K562 (cell line): Measurements from ENCODE around the gene FASTKD3. TPM values are rescaled to one million over a fixed set of nuclear protein-coding genes. Genes with fewer than 3 reads are reported as not detected.

Experiments used
- ATAC-seq: fragments of 200-7000 bp; cut with Tn5 transposase; 3 replicates; pipeline ENCODE4 v1.9.1; 2020; ENCODE audit warnings: moderate library complexity
- BruUV-seq: library from RNA; stranded (reverse); fragments of 400-500 nt; replicated peaks from 2 replicates; lab custom pipeline; 2021; lab: Mats Ljungman, UMichigan
- CTCF ChIA-PET: fragments of 300-600 bp; formaldehyde crosslinking; extraction: SDS; loops from one replicate; lab custom pipeline; 2021; ENCODE audit warnings: low intra/inter-chr PET ratio; lab: Yijun Ruan, JAX
- POLR2A ChIA-PET: fragments of 300-600, 350-650 bp; sonication (Branson Sonifier 250); formaldehyde crosslinking; extraction: SDS; loops from one replicate; lab custom pipeline; 2021; ENCODE audit warnings: antibody characterized with exemption, inconsistent platforms; lab: Yijun Ruan, JAX
- DNase-seq, 4 experiments: peaks; one replicate each; pipeline versions ENCODE4 v3.0.0 to v3.0.0-alpha.2; 2011 to 2018; ENCODE audit warnings: low spot score in 3 of 4, mixed read lengths in 3 of 4; ENCODE audit errors: extremely low read depth in 1 of 4
- FAIRE-seq: peaks from 2 replicates; lab custom pipeline; 2011; peaks lifted over from hg19 to GRCh38; lab: Jason Lieb, UNC
- H2AFZ ChIP-seq: 2 replicates; pipeline ENCODE4 v1.6.0; 2011; ENCODE audit warnings: low read depth, low read length, control low read depth, inconsistent platforms
- H3K27ac ChIP-seq: fragments of 200-600 bp; 3 replicates; pipeline ENCODE4 v1.8.0; 2011; ENCODE audit warnings: low read depth, mild to moderate bottlenecking, control low read depth, inconsistent platforms, low read length, moderate library complexity, mixed read lengths; ENCODE audit errors: extremely low read depth
- H3K27me3 ChIP-seq, 2 experiments: fragments of 300-600 bp in 1 of 2; 2 replicates in 1 of 2; 3 replicates in 1 of 2; pipeline versions ENCODE4 v1.6.0 to v1.8.0; 2011; ENCODE audit warnings: inconsistent platforms in 2 of 2, low read length in 2 of 2, mild to moderate bottlenecking in 1 of 2, mixed read lengths in 1 of 2, moderate library complexity in 1 of 2; ENCODE audit not compliant: control insufficient read depth in 2 of 2, insufficient read depth in 2 of 2
- H3K36me3 ChIP-seq: fragments of 300-600 bp; 3 replicates; pipeline ENCODE4 v1.8.0; 2011; ENCODE audit warnings: mild to moderate bottlenecking, low read length, inconsistent platforms; ENCODE audit not compliant: control insufficient read depth, insufficient read depth
- H3K4me1 ChIP-seq, 2 experiments: fragments of 200-600 bp in 1 of 2; replicated peaks in 1 of 2; 2 replicates in 1 of 2; 3 replicates in 1 of 2; pipeline versions ENCODE4 v1.5.1 to v1.8.0; 2011; ENCODE audit warnings: inconsistent platforms in 2 of 2, low read length in 2 of 2, mild to moderate bottlenecking in 1 of 2, mixed read lengths in 1 of 2, moderate library complexity in 1 of 2; ENCODE audit not compliant: control insufficient read depth in 2 of 2, insufficient read depth in 2 of 2
- H3K4me2 ChIP-seq: 2 replicates; pipeline ENCODE4 v1.6.1; 2011; ENCODE audit warnings: low read length, control low read depth, inconsistent platforms, mixed read lengths; ENCODE audit not compliant: insufficient read depth
- H3K4me3 ChIP-seq: fragments of 200-600 bp; sonication (generic), shearing (Covaris generic); 2 replicates; pipeline ENCODE4 v1.5.1; 2016; ENCODE audit warnings: control low read depth, inconsistent platforms
- H3K79me2 ChIP-seq: fragments of 200-600 bp; 3 replicates; pipeline ENCODE4 v1.8.0; 2011; ENCODE audit warnings: low read length, inconsistent platforms; ENCODE audit not compliant: control insufficient read depth, insufficient read depth
- H3K9ac ChIP-seq, 2 experiments: 2 replicates each; pipeline versions ENCODE4 v1.6.0 to v1.6.1; 2011; ENCODE audit warnings: low read depth in 2 of 2, low read length in 2 of 2, control low read depth in 1 of 2, inconsistent platforms in 1 of 2, mild to moderate bottlenecking in 1 of 2, mixed read lengths in 1 of 2; ENCODE audit not compliant: insufficient read depth in 1 of 2
- H3K9me1 ChIP-seq: one replicate; pipeline ENCODE4 v1.6.0; 2011; ENCODE audit warnings: inconsistent platforms, mild to moderate bottlenecking, low read length, moderate library complexity; ENCODE audit not compliant: control insufficient read depth, insufficient read depth
- H3K9me3 ChIP-seq: replicated peaks from 2 replicates; pipeline ENCODE4 v1.5.1; 2011; ENCODE audit warnings: low read depth, low read length, inconsistent platforms; ENCODE audit not compliant: control insufficient read depth, insufficient read depth
- H4K20me1 ChIP-seq: replicated peaks from 2 replicates; pipeline ENCODE4 v1.6.1; 2011; ENCODE audit warnings: low read length, inconsistent platforms, mixed read lengths; ENCODE audit not compliant: control insufficient read depth, insufficient read depth
- FOS ChIP-seq: IDR thresholded peaks from 3 replicates; pipeline ENCODE4 v1.6.1; 2011; ENCODE audit not compliant: insufficient read length; ENCODE audit errors: extremely low read depth
- HDAC1 ChIP-seq, 2 experiments: fragments of 450-650 bp; IDR thresholded peaks; 2 replicates each; pipeline ENCODE4 v1.6.1; 2016 to 2017; ENCODE audit warnings: inconsistent platforms in 1 of 2, mild to moderate bottlenecking in 1 of 2, moderate library complexity in 1 of 2
- HOXB6 ChIP-seq: fragments of 250-450 bp; sonication (Bioruptor Pico); IDR thresholded peaks from 2 replicates; pipeline ENCODE4 v1.5.1; 2022; ENCODE audit warnings: mild to moderate bottlenecking, borderline replicate concordance
- KLF1 ChIP-seq: fragments of 450-650 bp; IDR thresholded peaks from 2 replicates; pipeline ENCODE4 v1.6.1; 2016; ENCODE audit warnings: missing genetic modification characterization, missing compliant biosample characterization
- LCOR ChIP-seq: sonication (generic); formaldehyde crosslinking; IDR thresholded peaks from 2 replicates; pipeline ENCODE4 v1.8.0; 2022; ENCODE audit warnings: mild to moderate bottlenecking, missing genetic modification reagents
- MIER1 ChIP-seq: fragments of 450-650 bp; IDR thresholded peaks from 2 replicates; pipeline ENCODE4 v1.6.1; 2016; ENCODE audit warnings: antibody characterized with exemption, mild to moderate bottlenecking, low read depth
- POLR2H ChIP-seq: IDR thresholded peaks from 2 replicates; pipeline ENCODE4 v1.6.1; 2016; ENCODE audit warnings: missing genetic modification characterization, low read depth, mild to moderate bottlenecking, control low read depth, missing compliant biosample characterization, moderate library complexity
- RB1 ChIP-seq: fragments of 450-650 bp; IDR thresholded peaks from 2 replicates; pipeline ENCODE4 v1.6.1; 2017; ENCODE audit warnings: low read depth, mild to moderate bottlenecking
- TRIM28 ChIP-seq: fragments of 450-650 bp; IDR thresholded peaks from 2 replicates; pipeline ENCODE4 v1.6.1; 2017
- XRCC5 ChIP-seq: fragments of 200-400 bp; formaldehyde crosslinking; IDR thresholded peaks from 2 replicates; pipeline ENCODE4 v1.6.1; 2017; ENCODE audit warnings: low read depth, mild to moderate bottlenecking, low read length
- WGBS: fragments of 100-300 bp; shearing (Covaris generic); methylation state at CpG from one replicate; pipeline ENCODE4 v1.1.6; 2016; ENCODE audit warnings: low coverage, mixed read lengths; ENCODE audit not compliant: insufficient coverage; ENCODE audit errors: missing lambda C conversion rate; 5-methylcytosine and 5-hydroxymethylcytosine counted together
- in situ Hi-C: fragments of 300-500 bp; cut with MboI; formaldehyde crosslinking; loops from 4 replicates; pipeline ENCODE4 v1.15.0; 2018; ENCODE audit warnings: inconsistent platforms, mixed read lengths
- intact Hi-C: fragments of 100-400 bp; cut with micrococcal nuclease; formaldehyde crosslinking; loops from 2 replicates; pipeline ENCODE4 v1.14.2; 2022
- polyA plus RNA-seq, 8 experiments: library from polyadenylated mRNA; depleted of rRNA in 4 of 8; stranded (reverse) in 5 of 8; unstranded in 3 of 8; fragments of >200 nt; fragmentation: Nextera tagmentation in 2 of 8; fragmentation: Illumina TruSeq in 1 of 8; extraction: Ambion mirVana in 2 of 8; extraction: Trizol in 1 of 8; gene quantifications; 2 replicates each; pipeline versions ENCODE4 v1.2.1 to v1.2.3, GENCODE V29; 2011 to 2014; ENCODE audit warnings: inconsistent platforms in 1 of 8, missing spikeins in 1 of 8
- total RNA-seq, 7 experiments: library from RNA; depleted of rRNA in 6 of 7; stranded (reverse); fragments of >200 nt in 6 of 7; fragmentation: Illumina TruSeq in 2 of 7; extraction: Trizol in 2 of 7; gene quantifications; 2 replicates each; pipeline versions ENCODE4 v1.2.1 to v1.2.3, GENCODE V29; 2011 to 2021; ENCODE audit warnings: low replicate concordance in 1 of 7
- TF ChIP-seq, protein P1 (sequence below): sonication (generic); formaldehyde crosslinking; IDR thresholded peaks from 2 replicates; pipeline ENCODE4 v1.8.0; 2022; ENCODE audit warnings: mild to moderate bottlenecking, missing genetic modification reagents
- TF ChIP-seq, protein P2 (sequence below): sonication (generic); formaldehyde crosslinking; IDR thresholded peaks from 2 replicates; pipeline ENCODE4 v1.8.0; 2022; ENCODE audit warnings: missing genetic modification reagents, mild to moderate bottlenecking, moderate library complexity, borderline replicate concordance
- TF ChIP-seq, protein P3 (sequence below): fragments of 450-650 bp; formaldehyde crosslinking; IDR thresholded peaks from 2 replicates; pipeline ENCODE4 v1.4.0; 2020; ENCODE audit warnings: mild to moderate bottlenecking, moderate library complexity

Gene FASTKD3
- total and polyA plus RNA-seq, 9 of the 15 experiments (the other 6 are each of a cell fraction or from before 2014, with no cell fraction given) = 17.1 to 149 (median 47.5) TPM

DNA sequence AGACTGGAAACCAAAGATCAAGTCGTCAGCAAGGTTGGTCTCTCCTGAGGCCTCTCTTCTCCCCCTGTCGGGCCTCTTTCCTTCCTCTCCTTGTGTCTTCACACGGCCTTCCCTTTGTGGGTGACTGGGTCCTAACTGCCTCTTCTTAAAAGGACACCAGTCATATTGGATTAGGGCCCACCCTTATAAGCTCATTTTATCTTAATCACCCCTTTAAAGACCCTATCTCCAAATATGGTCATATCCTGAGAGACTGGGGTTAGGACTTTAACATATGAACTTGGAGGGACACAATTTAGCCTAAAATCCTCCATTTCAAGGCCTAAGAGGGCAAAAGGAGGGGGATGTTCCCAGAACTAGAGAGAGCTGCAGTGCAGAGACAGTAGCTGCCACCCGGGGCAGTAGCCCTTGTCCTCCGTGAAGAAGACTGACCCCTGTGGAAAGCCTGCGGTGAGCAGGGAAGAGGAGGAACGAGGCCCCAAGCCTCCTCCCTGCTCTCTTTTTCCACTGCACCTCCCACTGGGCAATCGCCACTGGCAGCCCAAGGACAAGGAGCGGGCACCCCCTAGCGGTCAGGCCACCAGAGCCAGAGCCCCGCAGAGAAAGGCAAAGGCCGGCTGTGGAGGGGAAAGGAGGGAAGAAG, 52.8 kb downstream of the FASTKD3 start:
- Histone ChIP-seq H4K20me1 (no peaks in the 10 kb centered on the region), H3K4me1 (peaks cover 2 to 4% of the 10 kb centered on the region in 2 experiments; a peak in 1 of 5 replicates), H3K9me1 (no peaks in the 10 kb centered on the region), H3K4me2 (no peak overlapping the region), H3K9ac (no peak overlapping the region), H3K36me3 (no peaks in the 10 kb centered on the region), H3K9me3 (no peaks in the 10 kb centered on the region), H3K27me3 (peaks cover 15 to 38% of the 10 kb centered on the region in 2 experiments), H3K79me2 (no peaks in the 10 kb centered on the region), H3K27ac (no peak overlapping the region), H3K4me3 (no peak overlapping the region), H2AFZ (0 out of 2 replicates have a peak overlapping the region, but pooled peaks have one; percentile 25)
- intact Hi-C loops = loop anchor here (1.0 to 5.0 kb wide), 4 partner anchors 41 to 1049 kb away; no protein-coding TSS in a partner anchor
- ChIA-PET POLR2A (interaction anchor here (0.7 kb wide), 1 partner anchor 880 kb away, joined by 3 read pairs; no protein-coding TSS in a partner anchor), CTCF (interaction anchor here (0.9 to 2.1 kb wide), 2 partner anchors 41 to 555 kb away, joined by 3 to 7 read pairs; no protein-coding TSS in a partner anchor)
- in situ Hi-C loops = no loop called here
- BruUV-seq = no TSS peak
- under 1% methylated on average over 12 of the region's 12 CpGs for WGBS
- DNase-seq = peak; percentile 86 to 90 (median 86)
- ATAC-seq = peak; percentile 99
- peak; percentile 80 for FAIRE-seq
- TF ChIP-seq, protein P1, sequence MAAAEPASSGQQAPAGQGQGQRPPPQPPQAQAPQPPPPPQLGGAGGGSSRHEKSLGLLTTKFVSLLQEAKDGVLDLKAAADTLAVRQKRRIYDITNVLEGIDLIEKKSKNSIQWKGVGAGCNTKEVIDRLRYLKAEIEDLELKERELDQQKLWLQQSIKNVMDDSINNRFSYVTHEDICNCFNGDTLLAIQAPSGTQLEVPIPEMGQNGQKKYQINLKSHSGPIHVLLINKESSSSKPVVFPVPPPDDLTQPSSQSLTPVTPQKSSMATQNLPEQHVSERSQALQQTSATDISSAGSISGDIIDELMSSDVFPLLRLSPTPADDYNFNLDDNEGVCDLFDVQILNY (CRISPR knock-in tag) = no peak
- TF ChIP-seq LCOR (CRISPR knock-in tag) (no peak), HDAC1 (IDR thresholded peaks at IDR 0.05) (no peak), XRCC5 (peak; percentile 80), FOS (no peak), POLR2H (tag) (no peak), TRIM28 (no peak), RB1 (peak; percentile 55; the same call in 1 of the 2 replicates), KLF1 (no peak), MIER1 (no peak), HOXB6 (CRISPR knock-in tag) (peak; percentile 28; the same call in 1 of the 2 replicates)
- TF ChIP-seq, protein P2, sequence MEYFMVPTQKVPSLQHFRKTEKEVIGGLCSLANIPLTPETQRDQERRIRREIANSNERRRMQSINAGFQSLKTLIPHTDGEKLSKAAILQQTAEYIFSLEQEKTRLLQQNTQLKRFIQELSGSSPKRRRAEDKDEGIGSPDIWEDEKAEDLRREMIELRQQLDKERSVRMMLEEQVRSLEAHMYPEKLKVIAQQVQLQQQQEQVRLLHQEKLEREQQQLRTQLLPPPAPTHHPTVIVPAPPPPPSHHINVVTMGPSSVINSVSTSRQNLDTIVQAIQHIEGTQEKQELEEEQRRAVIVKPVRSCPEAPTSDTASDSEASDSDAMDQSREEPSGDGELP (CRISPR knock-in tag) = peak; percentile 30; the same call in 1 of the 2 replicates
- TF ChIP-seq, protein P3, sequence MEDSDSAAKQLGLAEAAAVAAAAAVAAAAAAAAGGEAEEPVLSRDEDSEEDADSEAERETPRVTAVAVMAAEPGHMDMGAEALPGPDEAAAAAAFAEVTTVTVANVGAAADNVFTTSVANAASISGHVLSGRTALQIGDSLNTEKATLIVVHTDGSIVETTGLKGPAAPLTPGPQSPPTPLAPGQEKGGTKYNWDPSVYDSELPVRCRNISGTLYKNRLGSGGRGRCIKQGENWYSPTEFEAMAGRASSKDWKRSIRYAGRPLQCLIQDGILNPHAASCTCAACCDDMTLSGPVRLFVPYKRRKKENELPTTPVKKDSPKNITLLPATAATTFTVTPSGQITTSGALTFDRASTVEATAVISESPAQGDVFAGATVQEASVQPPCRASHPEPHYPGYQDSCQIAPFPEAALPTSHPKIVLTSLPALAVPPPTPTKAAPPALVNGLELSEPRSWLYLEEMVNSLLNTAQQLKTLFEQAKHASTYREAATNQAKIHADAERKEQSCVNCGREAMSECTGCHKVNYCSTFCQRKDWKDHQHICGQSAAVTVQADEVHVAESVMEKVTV (CRISPR knock-in tag) = 0 out of 2 replicates have a peak, but pooled peaks have one; percentile 8
